ENCODE data around the gene NUDT8.
"Not testable (repeated sequence)": the region's sequence is repeated elsewhere in the genome, so short reads cannot be mapped to it uniquely, and the experiment has no call there.

Gene NUDT8

GRCh38 chr11:67599149-67599548 lies 30.6 kb downstream of the NUDT8 start:
- in situ Hi-C loops (cut with HindIII; ENCODE audit: low sequenced_read_pairs) = no loop called here

GRCh38 chr11:67597963-67598362 lies 31.8 kb downstream of the NUDT8 start:
- in situ Hi-C loops (cut with HindIII; ENCODE audit: low sequenced_read_pairs) = not testable (repeated sequence)

DNA sequence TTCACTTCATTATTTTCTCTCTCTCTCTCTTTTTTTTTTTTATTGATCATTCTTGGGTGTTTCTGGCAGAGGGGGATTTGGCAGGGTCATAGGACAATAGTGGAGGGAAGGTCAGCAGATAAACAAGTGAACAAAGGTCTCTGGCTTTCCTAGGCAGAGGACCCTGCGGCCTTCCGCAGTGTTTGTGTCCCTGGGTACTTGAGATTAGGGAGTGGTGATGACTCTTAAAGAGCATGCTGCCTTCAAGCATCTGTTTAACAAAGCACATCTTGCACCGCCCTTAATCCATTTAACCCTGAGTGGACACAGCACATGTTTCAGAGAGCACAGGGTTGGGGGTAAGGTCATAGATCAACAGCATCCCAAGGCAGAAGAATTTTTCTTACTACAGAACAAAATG lies 32.3 kb downstream of the NUDT8 start:
- in situ Hi-C loops (cut with HindIII; ENCODE audit: low sequenced_read_pairs) = not testable (repeated sequence)

DNA sequence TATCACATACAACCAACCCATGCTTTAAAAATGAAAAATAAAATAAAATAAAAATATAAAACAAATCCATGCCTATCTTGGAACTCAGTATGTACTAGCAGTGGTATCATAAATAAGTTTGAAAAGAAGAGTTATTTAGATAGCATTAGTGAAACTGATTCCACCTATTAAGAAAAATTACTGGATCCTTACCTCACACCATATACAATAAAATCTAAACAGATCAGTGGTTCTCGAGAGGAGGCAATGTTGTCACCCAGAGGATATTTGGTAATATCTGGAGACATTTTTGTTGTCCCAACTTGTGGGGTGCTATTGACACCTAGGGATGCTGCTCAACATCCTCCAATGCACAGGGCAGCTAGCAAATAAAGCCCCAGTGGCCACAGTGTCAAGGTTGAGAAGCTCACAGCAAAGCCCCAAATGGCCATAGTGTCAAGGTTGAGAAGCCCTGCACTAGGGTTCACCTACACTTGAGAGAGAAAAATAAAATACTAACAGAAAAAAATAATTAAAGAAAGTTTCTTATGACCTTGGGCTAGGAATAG lies 32.9 kb downstream of the NUDT8 start:
- in situ Hi-C loops (cut with HindIII; ENCODE audit: low sequenced_read_pairs) = no loop called here

- in situ Hi-C loops (cut with HindIII; ENCODE audit: low sequenced_read_pairs) = no loop called here
Measured at GRCh38 chr11:67594480-67594879, 35.3 kb downstream of the NUDT8 start.

GRCh38 chr11:67593565-67593905 lies 36.2 kb downstream of the NUDT8 start:
- in situ Hi-C loops (cut with HindIII; ENCODE audit: low sequenced_read_pairs) = no loop called here

- in situ Hi-C loops (cut with HindIII; ENCODE audit: low sequenced_read_pairs) = no loop called here
Measured at GRCh38 chr11:67592880-67593564, 36.7 kb downstream of the NUDT8 start.

DNA sequence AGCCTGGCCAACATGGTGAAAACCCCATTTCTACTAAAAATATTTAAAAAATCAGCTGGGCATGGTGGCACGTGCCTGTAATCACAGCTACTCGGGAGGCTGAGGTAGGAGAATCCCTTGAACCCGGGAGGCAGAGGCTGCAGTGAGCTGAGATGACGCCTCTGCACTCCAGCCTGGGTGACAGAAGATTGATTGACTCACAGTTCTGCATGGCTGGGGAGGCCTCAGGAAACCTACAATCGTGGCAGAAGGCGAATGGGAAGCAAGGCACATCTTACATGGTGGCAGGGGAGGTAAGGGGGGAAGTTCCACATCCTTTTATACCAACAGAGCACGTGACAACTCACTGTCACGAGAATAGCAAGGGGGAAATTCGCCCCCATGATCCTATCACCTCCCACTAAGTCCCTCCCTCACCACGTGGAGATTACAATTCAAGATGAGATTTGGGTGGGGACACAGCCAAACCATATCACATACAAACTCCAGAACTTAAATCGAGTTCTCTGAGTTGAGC lies 40.8 kb downstream of the NUDT8 start:
- in situ Hi-C loops (cut with HindIII; ENCODE audit: low sequenced_read_pairs) = not testable (repeated sequence)

GRCh38 chr11:67588136-67588503 lies 41.6 kb downstream of the NUDT8 start:
- in situ Hi-C loops (cut with HindIII; ENCODE audit: low sequenced_read_pairs) = no loop called here

DNA sequence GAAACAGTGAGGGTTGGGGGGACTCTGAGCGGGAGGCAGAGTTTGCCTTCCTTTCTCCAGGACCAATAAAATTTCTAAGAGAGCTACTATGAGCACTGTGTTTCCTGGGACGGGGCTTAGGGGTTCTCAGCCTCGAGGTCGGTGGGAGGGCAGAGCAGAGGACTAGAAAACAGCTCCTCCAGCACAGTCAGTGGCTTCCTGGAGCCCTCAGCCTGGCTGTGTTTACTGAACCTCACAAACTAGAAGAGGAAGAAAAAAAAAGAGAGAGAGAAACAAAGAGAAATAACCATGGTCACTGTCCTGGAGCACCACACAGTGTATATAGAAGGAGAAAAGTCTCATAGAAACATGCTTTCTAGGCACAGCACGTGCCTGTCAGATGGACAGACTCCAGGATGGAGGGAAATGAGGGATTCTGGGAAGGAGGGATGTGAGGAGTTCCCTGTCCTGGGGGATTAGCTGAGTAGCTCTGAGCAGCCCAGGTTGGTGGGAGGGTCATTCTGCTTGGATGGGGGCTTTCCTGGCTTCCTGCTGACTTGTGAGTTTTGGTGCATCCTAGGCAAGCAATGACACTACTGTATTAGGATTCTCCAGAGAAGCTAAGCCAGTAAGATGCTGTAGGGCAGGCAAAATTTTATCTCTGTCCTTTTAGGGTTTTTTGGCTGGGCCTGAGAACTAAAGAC lies 43.0 kb downstream of the NUDT8 start:
- in situ Hi-C loops (cut with HindIII; ENCODE audit: low sequenced_read_pairs) = no loop called here

DNA sequence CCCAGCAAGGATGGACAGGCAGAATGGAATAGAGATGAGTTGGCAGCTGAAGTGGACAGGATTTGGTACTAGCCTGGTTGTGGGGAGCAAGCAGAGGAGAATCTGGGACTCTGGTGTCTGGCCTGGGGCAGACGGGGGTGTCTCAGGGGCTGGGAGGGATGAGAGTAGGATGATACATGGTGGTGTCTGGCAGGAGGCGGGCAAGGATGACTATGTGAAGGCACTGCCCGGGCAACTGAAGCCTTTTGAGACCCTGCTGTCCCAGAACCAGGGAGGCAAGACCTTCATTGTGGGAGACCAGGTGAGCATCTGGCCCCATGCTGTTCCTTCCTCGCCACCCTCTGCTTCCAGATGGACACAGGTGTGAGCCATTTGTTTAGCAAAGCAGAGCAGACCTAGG lies 43.8 kb downstream of the NUDT8 start:
- in situ Hi-C loops (cut with HindIII; ENCODE audit: low sequenced_read_pairs) = no loop called here

DNA sequence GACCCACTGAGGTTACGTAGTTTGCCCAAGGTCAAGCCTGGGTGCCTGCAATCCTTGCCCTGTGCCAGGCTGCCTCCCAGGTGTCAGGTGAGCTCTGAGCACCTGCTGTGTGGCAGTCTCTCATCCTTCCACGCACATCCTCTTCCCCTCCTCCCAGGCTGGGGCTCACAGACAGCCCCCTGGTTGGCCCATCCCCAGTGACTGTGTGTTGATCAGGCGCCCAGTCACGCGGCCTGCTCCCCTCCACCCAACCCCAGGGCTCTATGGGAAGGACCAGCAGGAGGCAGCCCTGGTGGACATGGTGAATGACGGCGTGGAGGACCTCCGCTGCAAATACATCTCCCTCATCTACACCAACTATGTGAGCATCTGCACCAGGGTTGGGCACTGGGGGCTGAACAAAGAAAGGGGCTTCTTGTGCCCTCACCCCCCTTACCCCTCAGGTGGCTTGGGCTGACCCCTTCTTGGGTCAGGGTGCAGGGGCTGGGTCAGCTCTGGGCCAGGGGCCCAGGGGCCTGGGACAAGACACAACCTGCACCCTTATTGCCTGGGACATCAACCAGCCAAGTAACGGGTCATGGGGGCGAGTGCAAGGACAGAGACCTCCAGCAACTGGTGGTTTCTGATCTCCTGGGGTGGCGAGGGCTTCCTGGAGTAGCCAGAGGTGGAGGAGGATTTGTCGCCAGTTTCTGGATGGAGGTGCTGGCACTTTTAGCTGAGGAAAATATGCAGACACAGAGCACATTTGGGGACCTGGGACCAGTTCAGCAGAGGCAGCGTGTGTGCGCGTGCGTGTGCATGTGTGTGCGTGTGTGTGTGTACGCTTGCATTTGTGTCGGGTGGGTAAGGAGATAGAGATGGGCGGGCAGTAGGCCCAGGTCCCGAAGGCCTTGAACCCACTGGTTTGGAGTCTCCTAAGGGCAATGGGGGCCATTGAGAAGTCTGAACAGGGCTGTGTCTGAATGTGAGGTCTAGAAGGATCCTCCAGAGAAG lies 44.6 kb downstream of the NUDT8 start:
- in situ Hi-C loops (cut with HindIII; ENCODE audit: low sequenced_read_pairs) = no loop called here

DNA sequence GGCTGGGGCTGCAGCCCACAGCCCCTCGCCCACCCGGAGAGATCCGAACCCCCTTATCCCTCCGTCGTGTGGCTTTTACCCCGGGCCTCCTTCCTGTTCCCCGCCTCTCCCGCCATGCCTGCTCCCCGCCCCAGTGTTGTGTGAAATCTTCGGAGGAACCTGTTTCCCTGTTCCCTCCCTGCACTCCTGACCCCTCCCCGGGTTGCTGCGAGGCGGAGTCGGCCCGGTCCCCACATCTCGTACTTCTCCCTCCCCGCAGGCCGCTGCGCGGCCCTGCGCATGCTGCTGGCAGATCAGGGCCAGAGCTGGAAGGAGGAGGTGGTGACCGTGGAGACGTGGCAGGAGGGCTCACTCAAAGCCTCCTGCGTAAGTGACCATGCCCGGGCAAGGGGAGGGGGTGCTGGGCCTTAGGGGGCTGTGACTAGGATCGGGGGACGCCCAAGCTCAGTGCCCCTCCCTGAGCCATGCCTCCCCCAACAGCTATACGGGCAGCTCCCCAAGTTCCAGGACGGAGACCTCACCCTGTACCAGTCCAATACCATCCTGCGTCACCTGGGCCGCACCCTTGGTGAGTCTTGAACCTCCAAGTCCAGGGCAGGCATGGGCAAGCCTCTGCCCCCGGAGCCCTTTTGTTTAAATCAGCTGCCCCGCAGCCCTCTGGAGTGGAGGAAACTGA lies 45.4 kb downstream of the NUDT8 start:
- in situ Hi-C loops (cut with HindIII; ENCODE audit: low sequenced_read_pairs) = no loop called here

- in situ Hi-C loops (cut with HindIII; ENCODE audit: low sequenced_read_pairs) = no loop called here
Measured at GRCh38 chr11:67583247-67584204, 46.2 kb downstream of the NUDT8 start, which contains the start of gene GSTP1. Gene GSTP1, plus strand, starts transcription at chr11:67583812. Its CDS starts 32 bp downstream, at chr11:67583844.

- in situ Hi-C loops (cut with HindIII; ENCODE audit: low sequenced_read_pairs) = no loop called here
Measured at GRCh38 chr11:67582011-67582410, 47.7 kb downstream of the NUDT8 start.

GRCh38 chr11:67581469-67581868 lies 48.3 kb downstream of the NUDT8 start:
- in situ Hi-C loops (cut with HindIII; ENCODE audit: low sequenced_read_pairs) = no loop called here

GRCh38 chr11:67577951-67578350 lies 51.8 kb downstream of the NUDT8 start:
- in situ Hi-C loops (cut with HindIII; ENCODE audit: low sequenced_read_pairs) = no loop called here

Measured in endothelial cell of hepatic sinusoid (primary cell).